ENCODE measurements around the gene FBXO10. TPM values are rescaled to one million over a fixed set of nuclear protein-coding genes. Genes with fewer than 3 reads are reported as not detected.

Gene FBXO10
- total and polyA plus RNA-seq, 2 experiments from 2014 or later = 3.4 to 13.4 TPM

- no peak for TF ChIP-seq ZNF462 (CRISPR knock-in tag; IDR thresholded peaks at IDR 0.05)
- no peak for TF ChIP-seq EZH2 (IDR thresholded peaks at IDR 0.05; ENCODE audit: low read depth, unreplicated experiment)
- TF ChIP-seq NANOG (IDR thresholded peaks at IDR 0.05; ENCODE audit: borderline replicate concordance) = no peak
- TF ChIP-seq POLR2AphosphoS5 (IDR thresholded peaks at IDR 0.05; ENCODE audit: low read depth) = no peak
- TF ChIP-seq ZNF114 (CRISPR knock-in tag; IDR thresholded peaks at IDR 0.05) = no peak
Observed at GRCh38 chr9:37571282-37571681, 4.9 kb downstream of the FBXO10 start (continued).

GRCh38 chr9:37566716-37567115, 9.5 kb downstream of the FBXO10 start:
- no peak overlapping the region for H3K4me2 ChIP-seq
- H3K4me3 Mint-ChIP-seq = no peak overlapping the region
- H3K36me3 Mint-ChIP-seq (ENCODE audit: low read depth) = peaks cover 31% of the 10 kb centered on the region
- peaks cover 29% of the 10 kb centered on the region for H3K9me3 Mint-ChIP-seq
- H3K79me2 ChIP-seq (replicated peaks; ENCODE audit: insufficient read depth) = peaks cover 8% of the 10 kb centered on the region; the same call in 1 of the 2 replicates
- ATAC-seq = no peak
- no peak overlapping the region for H2AFZ ChIP-seq
- DNase-seq (ENCODE audit: low spot score) = no peak
- H3K36me3 ChIP-seq (ENCODE audit: insufficient read depth) = no peaks in the 10 kb centered on the region; the same call in 1 of the 2 replicates
- H3F3A ChIP-seq (replicated peaks; ENCODE audit: low read depth) = no peaks in the 10 kb centered on the region
- H3K4me3 ChIP-seq = no peak overlapping the region
- peaks cover 11% of the 10 kb centered on the region for H3K4me1 Mint-ChIP-seq
- H3K9me2 ChIP-seq (ENCODE audit: insufficient read depth) = no peaks in the 10 kb centered on the region
- no peaks in the 10 kb centered on the region for H3K4me1 ChIP-seq (ENCODE audit: insufficient read depth)
- H4K20me1 ChIP-seq (replicated peaks; ENCODE audit: insufficient read depth) = no peaks in the 10 kb centered on the region; the same call in 1 of the 2 replicates
- H3K27me3 Mint-ChIP-seq (ENCODE audit: insufficient read depth, low read depth, poor library complexity) = peaks cover 14% of the 10 kb centered on the region
- H3K27ac ChIP-seq (ENCODE audit: low read depth) = no peak overlapping the region
- no peaks in the 10 kb centered on the region for H3K27me3 ChIP-seq (ENCODE audit: insufficient read depth)
- no peak overlapping the region for H3K27ac Mint-ChIP-seq
- no peak for TF ChIP-seq NANOG (IDR thresholded peaks at IDR 0.05; ENCODE audit: borderline replicate concordance)
- TF ChIP-seq REST (IDR thresholded peaks at IDR 0.05; ENCODE audit: unreplicated experiment) = no peak
- no peak for TF ChIP-seq CTCF (conservative IDR thresholded peaks at IDR 0.05; ENCODE audit: low read depth in 2 of 2)
- TF ChIP-seq EZH2 (IDR thresholded peaks at IDR 0.05; ENCODE audit: low read depth, unreplicated experiment) = no peak
- TF ChIP-seq JUNB (IDR thresholded peaks at IDR 0.05; ENCODE audit: unreplicated experiment) = no peak
- no peak for TF ChIP-seq ZNF331 (CRISPR knock-in tag; IDR thresholded peaks at IDR 0.05; ENCODE audit: low read depth)
- TF ChIP-seq ETS1 (IDR thresholded peaks at IDR 0.05) = no peak
- TF ChIP-seq EZH2phosphoT487 (IDR thresholded peaks at IDR 0.05; ENCODE audit: unreplicated experiment) = no peak
- TF ChIP-seq CREB1 (CRISPR knock-in tag; IDR thresholded peaks at IDR 0.05; ENCODE audit: low read depth) = no peak

All from GM23338 (cell line).